ENCODE data around the gene EPB41L4A. TPM values are rescaled to one million over a fixed set of nuclear protein-coding genes. Genes with fewer than 3 reads are reported as not detected.

EPB41L4A gene
- total and polyA plus RNA-seq, 2 experiments from 2014 or later: 0.11 to 0.76 TPM

DNA sequence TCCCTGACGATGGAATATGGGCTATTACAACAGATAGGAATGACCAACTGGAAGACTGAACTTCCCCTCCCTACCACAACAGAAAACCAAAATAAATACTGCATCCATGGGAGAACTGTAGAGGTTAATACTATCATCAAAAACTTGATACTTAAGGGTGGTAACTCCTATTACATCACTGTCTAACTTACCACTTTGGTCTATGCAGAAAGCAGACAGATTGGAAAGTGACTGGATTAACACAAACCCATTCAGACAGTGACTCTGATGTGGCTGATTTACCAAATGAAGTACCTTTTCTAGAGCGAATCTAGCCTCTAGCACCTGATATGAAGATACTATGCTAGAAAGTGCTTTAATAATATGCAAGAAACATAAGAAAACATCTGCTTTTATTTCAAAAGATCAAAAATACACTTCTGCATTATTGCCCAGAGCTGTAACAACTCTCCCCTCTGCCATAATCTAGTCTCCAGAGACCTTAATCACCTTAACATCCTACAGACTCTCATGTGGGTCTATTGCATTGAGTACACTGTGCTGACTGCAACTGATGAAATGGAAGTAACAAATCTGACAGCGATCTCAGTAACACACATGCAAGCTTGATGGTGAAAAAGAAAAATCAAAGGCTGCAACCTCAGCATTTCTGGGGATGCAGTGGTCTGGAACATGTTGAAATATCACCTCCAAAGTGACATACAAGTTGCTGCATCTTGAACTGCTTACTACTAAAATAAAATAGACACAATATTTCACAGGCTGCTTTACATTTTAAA is 62.7 kb downstream of the EPB41L4A start:
- H3F3A ChIP-seq (ENCODE audit: insufficient read depth): no peaks in the 10 kb centered on the region
- no peak overlapping the region for H3K4me3 ChIP-seq
- H3K9ac ChIP-seq: no peak overlapping the region
- in situ Hi-C loops (cut with MboI): no loop called here
- no peak overlapping the region for H3K27ac ChIP-seq
- DNase-seq: no peak
- H3K9me2 ChIP-seq (ENCODE audit: insufficient read depth): no peaks in the 10 kb centered on the region
- H2AFZ ChIP-seq: no peak overlapping the region
- no peak for TF ChIP-seq EZH2 (IDR thresholded peaks at IDR 0.05; ENCODE audit: insufficient read depth, poor library complexity, severe bottlenecking)
- no peak for TF ChIP-seq EZH2phosphoT487 (IDR thresholded peaks at IDR 0.05; ENCODE audit: insufficient read depth, low read depth)
- no peaks in the 10 kb centered on the region for H3K27me3 ChIP-seq (replicated peaks; ENCODE audit: insufficient read depth)
- no peaks in the 10 kb centered on the region for H3K9me3 ChIP-seq (ENCODE audit: low read depth)
- H3K4me1 ChIP-seq (ENCODE audit: insufficient read depth): no peaks in the 10 kb centered on the region
- no peak overlapping the region for H3K4me2 ChIP-seq (ENCODE audit: unreplicated experiment)
- H3K79me2 ChIP-seq (ENCODE audit: insufficient read depth): no peaks in the 10 kb centered on the region
- H4K20me1 ChIP-seq (ENCODE audit: insufficient read depth): no peaks in the 10 kb centered on the region
- WGBS, 2 experiments (ENCODE audit: low coverage in 1 of 2, low lambda C conversion rate in 2 of 2, missing lambda C conversion rate in 2 of 2): 34 to 35% methylated on average over 3 of the region's 3 CpGs
- no peaks in the 10 kb centered on the region for H3K36me3 ChIP-seq (ENCODE audit: low read depth)

DNA sequence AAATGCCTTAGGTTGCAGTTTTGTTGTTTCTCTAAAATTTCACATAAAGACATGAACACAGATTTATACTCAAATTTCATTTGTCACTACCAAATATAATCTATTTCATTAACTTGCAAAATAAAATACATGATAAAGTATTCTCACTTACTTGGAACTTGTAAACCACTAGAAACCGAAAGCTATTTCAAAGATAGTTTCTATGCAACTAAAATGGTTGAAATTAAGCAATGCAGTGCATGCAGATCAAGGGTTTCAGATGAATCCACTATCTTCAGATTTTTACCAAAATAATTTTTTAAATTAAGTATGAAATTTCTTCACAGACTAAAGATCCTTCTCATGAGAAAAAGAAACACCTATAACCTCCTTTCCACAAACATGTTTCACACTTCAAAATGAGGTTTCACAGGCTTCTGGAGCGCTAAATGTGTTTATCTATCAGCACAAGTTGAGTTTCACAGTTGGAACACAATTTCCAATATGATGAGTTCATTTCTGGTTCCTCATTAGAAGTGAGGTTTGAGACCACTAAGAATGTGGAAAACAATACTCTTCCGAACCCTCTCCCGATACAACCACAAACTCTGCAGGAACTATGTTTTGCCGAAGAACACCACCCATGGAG is 63.9 kb downstream of the EPB41L4A start:
- Histone ChIP-seq H3F3A (ENCODE audit: insufficient read depth) (no peaks in the 10 kb centered on the region), H3K9me2 (ENCODE audit: insufficient read depth) (no peaks in the 10 kb centered on the region), H3K36me3 (ENCODE audit: low read depth) (no peaks in the 10 kb centered on the region), H4K20me1 (ENCODE audit: insufficient read depth) (no peaks in the 10 kb centered on the region), H3K79me2 (ENCODE audit: insufficient read depth) (no peaks in the 10 kb centered on the region), H3K9ac (no peak overlapping the region), H2AFZ (no peak overlapping the region), H3K9me3 (ENCODE audit: low read depth) (no peaks in the 10 kb centered on the region), H3K4me2 (ENCODE audit: unreplicated experiment) (no peak overlapping the region), H3K27ac (no peak overlapping the region), H3K4me1 (ENCODE audit: insufficient read depth) (no peaks in the 10 kb centered on the region), H3K27me3 (replicated peaks; ENCODE audit: insufficient read depth) (no peaks in the 10 kb centered on the region), H3K4me3 (no peak overlapping the region)
- in situ Hi-C loops (cut with MboI): no loop called here
- WGBS, 2 experiments (ENCODE audit: low coverage in 1 of 2, low lambda C conversion rate in 2 of 2, missing lambda C conversion rate in 2 of 2): 72 to 85% methylated on average over 5 of the region's 5 CpGs
- TF ChIP-seq EZH2 (IDR thresholded peaks at IDR 0.05; ENCODE audit: insufficient read depth, poor library complexity, severe bottlenecking): no peak
- no peak for DNase-seq

DNA sequence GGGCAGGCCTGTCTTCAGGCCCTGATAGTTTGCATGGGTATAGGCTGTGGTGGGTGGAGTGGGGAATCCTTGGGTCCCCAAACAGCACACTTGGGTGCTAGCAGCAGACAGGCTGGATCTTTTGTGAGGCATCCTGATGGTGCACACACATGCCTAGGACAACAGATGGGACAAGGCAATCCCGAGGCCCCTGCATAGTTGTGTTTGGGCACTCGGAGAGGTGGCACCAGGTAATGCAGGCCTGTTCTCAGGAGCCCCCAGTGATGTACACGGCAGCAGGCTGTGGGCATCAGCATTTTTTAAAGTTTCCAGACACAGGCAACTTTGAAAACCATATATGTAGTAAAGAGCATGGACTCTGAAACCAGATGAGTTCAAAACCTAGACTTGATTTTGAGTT is 65.4 kb downstream of the EPB41L4A start:
- in situ Hi-C loops (cut with MboI): no loop called here
- no peak overlapping the region for H3K4me3 ChIP-seq
- no peaks in the 10 kb centered on the region for H3K79me2 ChIP-seq (ENCODE audit: insufficient read depth)
- WGBS, 2 experiments (ENCODE audit: low coverage in 1 of 2, low lambda C conversion rate in 2 of 2, missing lambda C conversion rate in 2 of 2): 42% methylated on average over 3 of the region's 3 CpGs
- H3K36me3 ChIP-seq (ENCODE audit: low read depth): no peaks in the 10 kb centered on the region
- TF ChIP-seq EZH2phosphoT487 (IDR thresholded peaks at IDR 0.05; ENCODE audit: insufficient read depth, low read depth) (no peak), EZH2 (IDR thresholded peaks at IDR 0.05; ENCODE audit: insufficient read depth, poor library complexity, severe bottlenecking) (no peak)
- no peaks in the 10 kb centered on the region for H3K4me1 ChIP-seq (ENCODE audit: insufficient read depth)
- no peak overlapping the region for H3K4me2 ChIP-seq (ENCODE audit: unreplicated experiment)
- H3K9ac ChIP-seq: no peak overlapping the region
- no peaks in the 10 kb centered on the region for H3K27me3 ChIP-seq (replicated peaks; ENCODE audit: insufficient read depth)
- no peaks in the 10 kb centered on the region for H3F3A ChIP-seq (ENCODE audit: insufficient read depth)
- no peak overlapping the region for H3K27ac ChIP-seq
- no peaks in the 10 kb centered on the region for H4K20me1 ChIP-seq (ENCODE audit: insufficient read depth)
- DNase-seq: no peak
- H3K9me3 ChIP-seq (ENCODE audit: low read depth): no peaks in the 10 kb centered on the region
- H2AFZ ChIP-seq: no peak overlapping the region
- no peaks in the 10 kb centered on the region for H3K9me2 ChIP-seq (ENCODE audit: insufficient read depth)

DNA sequence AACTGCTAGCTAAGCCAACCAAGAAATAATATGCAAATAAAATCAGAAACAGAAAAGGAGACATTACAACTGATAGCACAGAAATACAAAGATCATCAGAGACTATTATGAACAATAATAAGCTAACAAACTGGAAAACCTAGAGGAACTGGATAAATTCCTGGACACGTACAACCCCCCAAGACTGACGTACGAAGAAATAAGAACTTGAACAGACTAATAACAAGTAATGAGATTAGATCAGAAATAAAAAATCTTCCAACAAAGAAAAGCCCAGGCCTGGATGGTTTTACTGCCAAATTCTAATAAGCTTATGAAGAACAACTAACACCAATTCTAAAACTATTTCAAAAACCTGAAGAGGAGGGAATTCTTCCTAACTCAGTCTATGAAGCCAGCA is 67.9 kb downstream of the EPB41L4A start:
- H3K9me3 ChIP-seq (ENCODE audit: low read depth): no peaks in the 10 kb centered on the region
- H3K27me3 ChIP-seq (replicated peaks; ENCODE audit: insufficient read depth): no peaks in the 10 kb centered on the region
- DNase-seq: no peak
- H3K9me2 ChIP-seq (ENCODE audit: insufficient read depth): no peaks in the 10 kb centered on the region
- H3K79me2 ChIP-seq (ENCODE audit: insufficient read depth): no peaks in the 10 kb centered on the region
- no peak overlapping the region for H3K27ac ChIP-seq
- no peak overlapping the region for H3K4me3 ChIP-seq
- no peak overlapping the region for H3K9ac ChIP-seq
- H3F3A ChIP-seq (ENCODE audit: insufficient read depth): no peaks in the 10 kb centered on the region
- no peak overlapping the region for H3K4me2 ChIP-seq (ENCODE audit: unreplicated experiment)
- in situ Hi-C loops (cut with MboI): no loop called here
- TF ChIP-seq EZH2phosphoT487 (IDR thresholded peaks at IDR 0.05; ENCODE audit: insufficient read depth, low read depth) (no peak), EZH2 (IDR thresholded peaks at IDR 0.05; ENCODE audit: insufficient read depth, poor library complexity, severe bottlenecking) (no peak)
- H3K4me1 ChIP-seq (ENCODE audit: insufficient read depth): no peaks in the 10 kb centered on the region
- 33 to 45% methylated on average over 3 of the region's 3 CpGs for WGBS, 2 experiments (ENCODE audit: low coverage in 1 of 2, low lambda C conversion rate in 2 of 2, missing lambda C conversion rate in 2 of 2)
- no peaks in the 10 kb centered on the region for H3K36me3 ChIP-seq (ENCODE audit: low read depth)
- H4K20me1 ChIP-seq (ENCODE audit: insufficient read depth): no peaks in the 10 kb centered on the region
- H2AFZ ChIP-seq: no peak overlapping the region

Data from GM23248 (cell line).